ENCODE data around the gene SLC34A3. TPM values are rescaled to one million over a fixed set of nuclear protein-coding genes. Genes with fewer than 3 reads are reported as not detected.
A peak's percentile ranks its signal among the peaks of the same experiment; 100 is the strongest.

SLC34A3 gene
- total RNA-seq, 1 donor from 2014 or later: 0.49 TPM

GRCh38 chr9:137195525-137196220 is 35.0 kb upstream of the SLC34A3 start:
- DNase-seq (ENCODE audit: low spot score): peak; percentile 34

- peak; percentile 77 for DNase-seq (ENCODE audit: low spot score)
Observed at GRCh38 chr9:137198051-137198901, 32.4 kb upstream of the SLC34A3 start.

GRCh38 chr9:137198902-137199283 is 31.8 kb upstream of the SLC34A3 start:
- DNase-seq (ENCODE audit: low spot score): no peak

GRCh38 chr9:137199411-137200121 is 31.1 kb upstream of the SLC34A3 start:
- DNase-seq (ENCODE audit: low spot score): no peak

- peak; percentile 100 for DNase-seq (ENCODE audit: low spot score)
Observed at GRCh38 chr9:137200311-137201204, 30.1 kb upstream of the SLC34A3 start, which contains the start of gene TPRN. TSS of gene TPRN (minus strand) at chr9:137200741. CDS start at chr9:137200711, 30 bp downstream.

GRCh38 chr9:137201205-137201868 is 29.4 kb upstream of the SLC34A3 start:
- no peak for DNase-seq (ENCODE audit: low spot score)

- DNase-seq (ENCODE audit: low spot score): no peak
Observed at GRCh38 chr9:137202966-137203365, 27.7 kb upstream of the SLC34A3 start.

GRCh38 chr9:137204731-137205125 is 26.0 kb upstream of the SLC34A3 start:
- DNase-seq (ENCODE audit: low spot score): no peak

- peak; percentile 92 for DNase-seq (ENCODE audit: low spot score)
Observed at GRCh38 chr9:137205126-137206069, 25.3 kb upstream of the SLC34A3 start, which contains the start of the genes NDOR1 and TMEM203. TSS of gene NDOR1 (plus strand) at chr9:137205700. CDS start at chr9:137205778, 78 bp downstream. TSS of gene TMEM203 (minus strand) at chr9:137205648. CDS start at chr9:137205414, 234 bp downstream.

- no peak for DNase-seq (ENCODE audit: low spot score)
Observed at GRCh38 chr9:137206602-137207001, 24.1 kb upstream of the SLC34A3 start.

GRCh38 chr9:137211532-137211931 is 19.2 kb upstream of the SLC34A3 start:
- no peak for DNase-seq (ENCODE audit: low spot score)

GRCh38 chr9:137212520-137212919 is 18.2 kb upstream of the SLC34A3 start:
- DNase-seq (ENCODE audit: low spot score): no peak

- DNase-seq (ENCODE audit: low spot score): no peak
Observed at GRCh38 chr9:137213160-137214060, 17.3 kb upstream of the SLC34A3 start.

- DNase-seq (ENCODE audit: low spot score): no peak
Observed at GRCh38 chr9:137214620-137215019, 16.1 kb upstream of the SLC34A3 start.

GRCh38 chr9:137215196-137215986 is 15.3 kb upstream of the SLC34A3 start:
- no peak for DNase-seq (ENCODE audit: low spot score)

GRCh38 chr9:137216188-137216965 is 14.3 kb upstream of the SLC34A3 start:
- no peak for DNase-seq (ENCODE audit: low spot score)
